ENCODE data around the gene BTBD17.

BTBD17 gene

GRCh38 chr17:74330446-74330845 is 31.2 kb downstream of the BTBD17 start:
- H3K4me3 ChIP-seq (replicated peaks; ENCODE audit: low read depth, low read length) = no peak overlapping the region
- no peak for TF ChIP-seq CTCF (IDR thresholded peaks at IDR 0.05; ENCODE audit: low read length, missing control alignments)
- DNase-seq (ENCODE audit: low read depth) = no peak

GRCh38 chr17:74329378-74329777 is 32.3 kb downstream of the BTBD17 start:
- no peak for DNase-seq (ENCODE audit: low read depth)
- no peak overlapping the region for H3K4me3 ChIP-seq (replicated peaks; ENCODE audit: low read depth, low read length)
- TF ChIP-seq CTCF (IDR thresholded peaks at IDR 0.05; ENCODE audit: low read length, missing control alignments) = no peak

GRCh38 chr17:74328487-74328886 is 33.2 kb downstream of the BTBD17 start:
- TF ChIP-seq CTCF (IDR thresholded peaks at IDR 0.05; ENCODE audit: low read length, missing control alignments) = no peak
- H3K4me3 ChIP-seq (replicated peaks; ENCODE audit: low read depth, low read length) = no peak overlapping the region
- no peak for DNase-seq (ENCODE audit: low read depth)

- no peak for DNase-seq (ENCODE audit: low read depth)
- no peak for TF ChIP-seq CTCF (IDR thresholded peaks at IDR 0.05; ENCODE audit: low read length, missing control alignments)
- no peak overlapping the region for H3K4me3 ChIP-seq (replicated peaks; ENCODE audit: low read depth, low read length)
These were observed 35.2 kb downstream of the BTBD17 start for GRCh38 chr17:74326506-74326905.

- TF ChIP-seq CTCF (IDR thresholded peaks at IDR 0.05; ENCODE audit: low read length, missing control alignments) = no peak
- DNase-seq (ENCODE audit: low read depth) = no peak
- no peak within 1 kb of the TSS for H3K4me3 ChIP-seq (replicated peaks; ENCODE audit: low read depth, low read length)
These were observed 35.8 kb downstream of the BTBD17 start, which contains the start of gene KIF19 for GRCh38 chr17:74325743-74326379. Gene KIF19, plus strand, starts transcription at chr17:74326226. Its CDS starts 124 bp downstream, at chr17:74326350.

GRCh38 chr17:74325376-74325742 is 36.3 kb downstream of the BTBD17 start:
- TF ChIP-seq CTCF (IDR thresholded peaks at IDR 0.05; ENCODE audit: low read length, missing control alignments) = no peak
- DNase-seq (ENCODE audit: low read depth) = no peak
- no peak overlapping the region for H3K4me3 ChIP-seq (replicated peaks; ENCODE audit: low read depth, low read length)

GRCh38 chr17:74324521-74324920 is 37.1 kb downstream of the BTBD17 start:
- TF ChIP-seq CTCF (IDR thresholded peaks at IDR 0.05; ENCODE audit: low read length, missing control alignments) = no peak
- no peak for DNase-seq (ENCODE audit: low read depth)
- no peak overlapping the region for H3K4me3 ChIP-seq (replicated peaks; ENCODE audit: low read depth, low read length)

Measured in fibroblast of pulmonary artery (primary cell).